ENCODE measurements around the gene KCTD16. TPM values are rescaled to one million over a fixed set of nuclear protein-coding genes. Genes with fewer than 3 reads are reported as not detected.

KCTD16 gene
- total RNA-seq, 4 donors from 2014 or later, result 0.12 to 2.4 (median 0.26) TPM; not detected in 1

GRCh38 chr5:144134194-144134826 is 36.4 kb upstream of the KCTD16 start:
- H3K4me1 ChIP-seq, result no peaks in the 10 kb centered on the region
- H3K36me3 ChIP-seq, result no peaks in the 10 kb centered on the region
- no peak overlapping the region for H3K4me3 ChIP-seq
- H3K27me3 ChIP-seq, result no peaks in the 10 kb centered on the region
- no peak for DNase-seq
- no peaks in the 10 kb centered on the region for H3K9me3 ChIP-seq
- TF ChIP-seq POLR2A (IDR thresholded peaks at IDR 0.05), result no peak
- no peak for TF ChIP-seq CTCF (IDR thresholded peaks at IDR 0.05)
- no peak overlapping the region for H3K27ac ChIP-seq
- intact Hi-C loops (cut with DNase I; ENCODE audit: low total_unique reads), result no loop called here

DNA sequence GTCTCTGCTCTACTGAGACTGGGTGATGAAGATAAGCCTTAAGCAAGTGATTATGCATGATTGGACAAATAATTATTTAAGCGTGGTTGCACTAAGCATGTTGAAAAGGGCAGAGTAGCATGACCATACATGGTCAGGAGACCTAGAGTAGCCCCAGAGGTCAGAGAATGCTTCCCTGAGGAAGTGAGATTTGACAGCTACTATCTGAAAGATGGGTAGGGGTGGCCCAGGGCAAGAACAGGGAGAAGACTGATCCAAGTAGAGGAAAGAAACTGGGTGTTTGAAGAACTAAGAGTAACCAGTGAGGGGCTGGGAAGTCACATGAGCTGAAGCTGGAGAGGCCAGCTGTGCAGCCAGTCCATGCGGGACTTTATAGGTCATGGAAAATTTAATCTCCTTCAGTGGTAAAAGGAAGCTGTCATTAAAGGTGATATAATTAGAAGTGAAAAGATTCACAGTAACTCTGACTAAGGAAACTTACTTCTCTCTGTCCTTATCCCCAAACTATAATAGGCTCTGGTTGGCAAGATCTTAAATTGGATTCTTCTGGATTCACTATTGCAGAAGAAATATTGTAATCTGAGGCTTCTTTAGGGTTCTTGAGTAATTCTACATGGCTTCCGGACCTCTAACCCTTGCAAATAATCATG is 35.4 kb upstream of the KCTD16 start:
- Histone ChIP-seq H3K36me3 (no peaks in the 10 kb centered on the region), H3K4me1 (no peaks in the 10 kb centered on the region), H3K27me3 (no peaks in the 10 kb centered on the region), H3K27ac (no peak overlapping the region), H3K4me3 (no peak overlapping the region), H3K9me3 (no peaks in the 10 kb centered on the region)
- intact Hi-C loops (cut with DNase I; ENCODE audit: low total_unique reads), result no loop called here
- DNase-seq, result no peak
- TF ChIP-seq CTCF (IDR thresholded peaks at IDR 0.05) (no peak), POLR2A (IDR thresholded peaks at IDR 0.05) (no peak)

- intact Hi-C loops (cut with DNase I; ENCODE audit: low total_unique reads), result no loop called here
- H3K9me3 ChIP-seq, result no peaks in the 10 kb centered on the region
Measured at GRCh38 chr5:144139586-144139985, 31.1 kb upstream of the KCTD16 start.

GRCh38 chr5:144141585-144141984 is 29.1 kb upstream of the KCTD16 start:
- no peak for DNase-seq
- TF ChIP-seq CTCF (IDR thresholded peaks at IDR 0.05), result no peak
- TF ChIP-seq POLR2A (IDR thresholded peaks at IDR 0.05), result no peak
- no peaks in the 10 kb centered on the region for H3K4me1 ChIP-seq
- no peaks in the 10 kb centered on the region for H3K27me3 ChIP-seq
- H3K4me3 ChIP-seq, result no peak overlapping the region
- intact Hi-C loops (cut with DNase I; ENCODE audit: low total_unique reads), result no loop called here
- no peak overlapping the region for H3K27ac ChIP-seq
- H3K36me3 ChIP-seq, result no peaks in the 10 kb centered on the region
- H3K9me3 ChIP-seq, result no peaks in the 10 kb centered on the region

More at GRCh38 chr5:144139586-144139985, 31.1 kb upstream of the KCTD16 start:
- Histone ChIP-seq H3K36me3 (no peaks in the 10 kb centered on the region), H3K4me1 (no peaks in the 10 kb centered on the region), H3K27ac (peak overlapping the region in 1 of 2 donors; percentile 35), H3K27me3 (no peaks in the 10 kb centered on the region), H3K4me3 (no peak overlapping the region)
- DNase-seq, result no peak
- TF ChIP-seq POLR2A (IDR thresholded peaks at IDR 0.05), result no peak
- TF ChIP-seq CTCF (IDR thresholded peaks at IDR 0.05), result peak in 2 of 4 experiments; percentile 6 to 9

DNA sequence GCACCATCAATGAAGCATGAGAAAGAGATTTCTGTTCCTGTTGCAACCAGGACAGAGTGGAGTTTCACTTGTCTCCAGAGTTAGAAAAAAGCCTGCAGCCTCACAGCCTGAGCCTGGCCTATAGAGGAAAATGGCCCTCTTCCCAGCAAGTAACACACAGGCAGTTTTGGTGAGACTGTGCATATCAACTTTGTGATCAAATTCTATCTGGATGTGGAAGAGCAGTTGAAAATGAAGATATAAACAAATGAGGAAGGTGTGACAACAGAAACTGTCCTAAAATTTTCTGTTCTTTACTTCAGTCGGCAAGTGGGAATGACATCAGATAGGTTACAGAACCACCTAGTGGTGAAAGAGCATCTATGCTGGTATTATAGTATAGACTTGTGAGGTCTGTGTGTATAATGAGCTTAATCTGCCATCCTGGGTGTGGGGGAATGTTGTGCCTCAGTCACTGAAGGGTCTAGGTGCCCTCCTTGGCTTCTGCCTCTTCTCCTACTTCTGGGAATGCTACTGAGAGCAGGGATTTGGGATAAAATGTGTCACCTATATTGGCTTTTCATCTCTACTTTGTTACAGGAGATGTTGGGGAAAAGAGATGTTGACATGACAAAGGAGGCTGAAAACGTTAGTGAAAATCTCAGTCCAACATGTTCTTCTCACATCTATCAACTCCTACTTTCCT is 28.4 kb upstream of the KCTD16 start:
- no peaks in the 10 kb centered on the region for H3K27me3 ChIP-seq
- H3K27ac ChIP-seq, result no peak overlapping the region
- no peak overlapping the region for H3K4me3 ChIP-seq
- DNase-seq, result no peak
- no peaks in the 10 kb centered on the region for H3K36me3 ChIP-seq
- intact Hi-C loops (cut with DNase I; ENCODE audit: low total_unique reads), result no loop called here
- TF ChIP-seq CTCF (IDR thresholded peaks at IDR 0.05) (peak; percentile 40 to 62 (median 52)), POLR2A (IDR thresholded peaks at IDR 0.05) (no peak)
- no peaks in the 10 kb centered on the region for H3K9me3 ChIP-seq
- no peaks in the 10 kb centered on the region for H3K4me1 ChIP-seq

Data from uterus (tissue), 4 donors.